T-helper 2 cell treated with Interferon-gamma antibody and Interleukin-4, amounts not matched to agents 100 ng/mL and 5 ng/mL, for 36 hours (primary cell): ENCODE data around the gene FGF4. TPM values are rescaled to one million over a fixed set of nuclear protein-coding genes. Genes with fewer than 3 reads are reported as not detected.

Source experiments
- intact Hi-C: fragments of 100-400 bp; cut with micrococcal nuclease; formaldehyde crosslinking; loops from one replicate; pipeline ENCODE4 v1.15.1; 2023
- total RNA-seq: library from RNA; stranded (reverse); gene quantifications from 2 replicates; pipeline ENCODE4 v1.2.3, GENCODE V29; 2022

Gene FGF4
- total RNA-seq, result not detected in 2 replicates

GRCh38 chr11:69775163-69775755 lies at the start of gene FGF4:
Gene FGF4, minus strand, starts transcription at chr11:69775341. Its CDS starts 257 bp downstream, at chr11:69775084.
- intact Hi-C loops, result no loop called here

GRCh38 chr11:69823641-69824265 lies 48.6 kb upstream of the FGF4 start:
- intact Hi-C loops, result no loop called here

GRCh38 chr11:69822676-69823494 lies 47.7 kb upstream of the FGF4 start:
- intact Hi-C loops, result no loop called here

- intact Hi-C loops, result no loop called here
Observed at GRCh38 chr11:69821511-69822040, 46.4 kb upstream of the FGF4 start.

- intact Hi-C loops, result no loop called here
Observed at GRCh38 chr11:69820441-69820840, 45.3 kb upstream of the FGF4 start.

GRCh38 chr11:69819541-69820070 lies 44.5 kb upstream of the FGF4 start:
- intact Hi-C loops, result loop anchor here (5.0 to 10.0 kb wide), 2 partner anchors 115 to 182 kb away; partner anchors contain the start of gene FGF19

- intact Hi-C loops, result loop anchor here (5.0 to 10.0 kb wide), 2 partner anchors 114 to 182 kb away; partner anchors contain the start of gene FGF19
Observed at GRCh38 chr11:69818603-69819441, 43.7 kb upstream of the FGF4 start, which contains the start of gene FGF3. Gene FGF3, minus strand, starts transcription at chr11:69819416. Its CDS starts 483 bp downstream, at chr11:69818933.

- intact Hi-C loops, result loop anchor here (5.0 to 10.0 kb wide), 2 partner anchors 113 to 181 kb away; partner anchors contain the start of gene FGF19
Observed at GRCh38 chr11:69818231-69818602, 43.1 kb upstream of the FGF4 start.

- intact Hi-C loops, result loop anchor here (5.0 to 10.0 kb wide), 2 partner anchors 113 to 180 kb away; partner anchors contain the start of gene FGF19
Observed at GRCh38 chr11:69817265-69818230, 42.4 kb upstream of the FGF4 start.

- intact Hi-C loops, result loop anchor here (5.0 to 10.0 kb wide), 2 partner anchors 112 to 179 kb away; partner anchors contain the start of gene FGF19
Observed at GRCh38 chr11:69816671-69817070, 41.5 kb upstream of the FGF4 start.

GRCh38 chr11:69815973-69816372 lies 40.8 kb upstream of the FGF4 start:
- intact Hi-C loops, result loop anchor here (5.0 to 10.0 kb wide), 2 partner anchors 111 to 179 kb away; partner anchors contain the start of gene FGF19

GRCh38 chr11:69814902-69815301 lies 39.8 kb upstream of the FGF4 start:
- intact Hi-C loops, result loop anchor here (5.0 to 10.0 kb wide), 2 partner anchors 110 to 178 kb away; partner anchors contain the start of gene FGF19

- intact Hi-C loops, result loop anchor here (10.0 kb wide), 1 partner anchor 110 kb away; the partner anchor contains the start of gene FGF19
Observed at GRCh38 chr11:69814411-69814810, 39.3 kb upstream of the FGF4 start.

- intact Hi-C loops, result loop anchor here (10.0 kb wide), 1 partner anchor 109 kb away; the partner anchor contains the start of gene FGF19
Observed at GRCh38 chr11:69813839-69814238, 38.7 kb upstream of the FGF4 start.

GRCh38 chr11:69812946-69813345 lies 37.8 kb upstream of the FGF4 start:
- intact Hi-C loops, result loop anchor here (10.0 kb wide), 1 partner anchor 108 kb away; the partner anchor contains the start of gene FGF19

- intact Hi-C loops, result loop anchor here (10.0 kb wide), 1 partner anchor 107 kb away; the partner anchor contains the start of gene FGF19
Observed at GRCh38 chr11:69812256-69812655, 37.1 kb upstream of the FGF4 start.

GRCh38 chr11:69811431-69811830 lies 36.3 kb upstream of the FGF4 start:
- intact Hi-C loops, result loop anchor here (10.0 kb wide), 1 partner anchor 107 kb away; the partner anchor contains the start of gene FGF19
